Stimulated activated CD8-positive, alpha-beta memory T cell treated with anti-CD3 and anti-CD28 coated beads, Interleukin-15, amount 100 ng/mL, for 1 hour (primary cell): ENCODE results near the gene SIGLEC11.

ENCODE experiments used
- DNase-seq: peaks from one replicate; pipeline ENCODE4 v3.0.0-alpha.2; 2020; ENCODE audit warnings: low read depth

The SIGLEC11 gene

DNA sequence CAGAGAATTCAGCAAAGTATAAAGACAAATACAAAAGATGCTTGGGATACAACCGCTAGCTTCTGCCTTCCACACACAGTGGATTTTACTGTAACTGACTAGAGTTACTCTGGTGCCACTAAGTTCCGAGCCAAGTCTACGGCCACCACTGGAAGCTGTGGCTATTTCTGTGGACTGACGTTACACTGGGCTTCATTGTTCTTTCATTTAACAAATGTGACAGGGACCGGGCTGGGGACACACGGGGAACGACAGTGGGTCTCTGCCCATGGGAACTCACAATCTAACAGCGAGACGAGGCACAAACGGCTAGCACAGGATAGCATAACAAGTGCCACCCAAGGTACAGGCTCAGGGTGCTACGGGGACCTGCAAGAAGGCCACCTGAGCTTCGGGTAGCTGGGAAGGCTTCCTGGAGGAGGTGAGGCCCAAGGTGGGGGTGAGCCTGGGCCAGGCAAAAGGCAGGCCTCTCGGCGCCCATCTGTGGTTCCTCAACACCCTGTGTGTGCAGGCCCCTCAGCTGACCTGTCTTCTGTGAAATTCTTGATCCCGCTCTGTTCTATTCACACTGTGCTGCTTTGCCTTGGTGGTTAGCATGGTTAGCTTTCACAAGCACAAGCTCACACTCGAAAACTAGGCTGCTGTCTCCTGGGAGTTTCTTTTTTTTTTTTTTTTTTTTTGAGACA lies 54.0 kb downstream of the SIGLEC11 start:
- DNase-seq: no peak

DNA sequence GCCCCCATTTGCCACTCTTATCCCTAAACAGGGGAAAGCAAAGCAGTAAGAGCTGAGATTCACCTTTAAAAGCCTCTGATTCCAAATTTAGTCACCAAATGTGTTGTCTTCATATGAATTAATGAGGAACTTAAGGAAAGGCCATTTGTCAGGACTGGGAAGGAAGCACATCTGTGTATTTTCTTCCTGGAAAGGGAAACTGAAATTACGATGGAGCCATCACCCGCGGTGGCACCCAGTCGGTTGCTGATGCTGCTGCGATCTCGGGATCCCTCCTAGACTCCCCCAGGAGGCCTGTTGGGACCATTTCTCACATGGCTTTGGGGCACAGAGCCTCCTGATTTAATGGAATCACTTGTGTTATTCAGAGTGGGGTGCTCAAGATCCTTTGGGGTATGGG lies 56.8 kb downstream of the SIGLEC11 start:
- no peak for DNase-seq
